Retinal pigment epithelial cell (primary cell): Measurements from ENCODE around the gene TBCK.

ENCODE experiments used
- DNase-seq: peaks from one replicate; pipeline ENCODE4 v3.0.0-alpha.2; 2010; ENCODE audit warnings: low read depth
- H3K4me3 ChIP-seq: 2 replicates; pipeline ENCODE4 v1.5.1; 2011; ENCODE audit warnings: mild to moderate bottlenecking, low read length, control low read depth, moderate library complexity
- CTCF ChIP-seq: conservative IDR thresholded peaks from 2 replicates; pipeline ENCODE4 v1.5.1; 2011; ENCODE audit warnings: low read depth, low read length, control low read depth, inconsistent platforms

TBCK gene

GRCh38 chr4:106162278-106162677 lies 153.7 kb downstream of the TBCK start:
- TF ChIP-seq CTCF, result no peak
- DNase-seq, result no peak

GRCh38 chr4:106160560-106160959 lies 155.4 kb downstream of the TBCK start:
- DNase-seq, result no peak
- no peak for TF ChIP-seq CTCF
- no peak overlapping the region for H3K4me3 ChIP-seq

More at GRCh38 chr4:106162278-106162677, 153.7 kb downstream of the TBCK start:
- H3K4me3 ChIP-seq, result no peak overlapping the region

- H3K4me3 ChIP-seq, result no peak overlapping the region
- DNase-seq, result no peak
- no peak for TF ChIP-seq CTCF
Observed at GRCh38 chr4:106149911-106150310, 166.1 kb downstream of the TBCK start.

GRCh38 chr4:106149026-106149425 lies 167.0 kb downstream of the TBCK start:
- DNase-seq, result no peak
- H3K4me3 ChIP-seq, result no peak overlapping the region
- TF ChIP-seq CTCF, result no peak

- no peak overlapping the region for H3K4me3 ChIP-seq
- no peak for TF ChIP-seq CTCF
- no peak for DNase-seq
Observed at GRCh38 chr4:106142616-106143127, 173.3 kb downstream of the TBCK start.

- DNase-seq, result no peak
- TF ChIP-seq CTCF, result no peak
- H3K4me3 ChIP-seq, result no peak overlapping the region
Observed at GRCh38 chr4:106140601-106141000, 175.4 kb downstream of the TBCK start.

- no peak for DNase-seq
- H3K4me3 ChIP-seq, result no peak overlapping the region
- no peak for TF ChIP-seq CTCF
Observed at GRCh38 chr4:106136777-106137331, 179.2 kb downstream of the TBCK start.
